GM23338 (cell line): ENCODE measurements around the gene LRRC27.

Experiments used
- CTCF ChIP-seq, 2 experiments: fragments of 200-600 bp in 1 of 2; sonication (generic) in 1 of 2; conservative IDR thresholded peaks; 2 replicates each; pipeline versions ENCODE4 v1.5.1 to v1.6.1; 2016 to 2017; ENCODE audit warnings: antibody characterized with exemption in 2 of 2, low read depth in 2 of 2, mild to moderate bottlenecking in 2 of 2, moderate library complexity in 1 of 2
- ETS1 ChIP-seq: IDR thresholded peaks from 2 replicates; pipeline ENCODE4 v1.6.1; 2016; ENCODE audit warnings: antibody characterized with exemption
- EZH2 ChIP-seq: fragments of 200-600 bp; sonication (generic); IDR thresholded peaks from one replicate; pipeline ENCODE4 v1.8.0; 2017; ENCODE audit warnings: antibody characterized with exemption, mild to moderate bottlenecking, low read depth; ENCODE audit not compliant: unreplicated experiment
- EZH2phosphoT487 ChIP-seq: fragments of 200-600 bp; sonication (generic); IDR thresholded peaks from one replicate; pipeline ENCODE4 v1.8.1; 2018; ENCODE audit warnings: antibody characterized with exemption; ENCODE audit not compliant: unreplicated experiment
- POLR2AphosphoS5 ChIP-seq: IDR thresholded peaks from 2 replicates; pipeline ENCODE4 v1.6.1; 2016; ENCODE audit warnings: antibody characterized with exemption, low read depth

DNA sequence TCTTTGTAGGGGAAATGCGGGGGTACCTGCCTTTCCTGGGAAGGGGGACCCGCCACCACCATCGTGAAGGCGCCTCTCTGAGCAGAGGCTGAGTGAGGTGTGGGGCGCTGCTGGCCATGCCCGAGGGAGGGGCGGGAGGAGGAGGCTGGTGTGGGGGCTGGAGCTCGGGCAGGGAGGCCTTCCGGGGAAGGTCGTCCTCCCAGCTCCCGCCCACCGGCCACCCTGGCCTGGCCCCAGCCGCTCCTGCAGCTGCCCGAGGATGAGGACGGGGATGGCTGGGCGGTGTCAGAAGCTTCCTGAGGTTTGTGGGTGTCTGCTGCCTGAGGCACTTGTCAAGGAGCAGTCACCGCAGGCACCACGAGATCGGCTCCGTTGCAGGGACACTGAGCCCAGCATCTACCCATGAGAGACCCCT, 76.4 kb downstream of the LRRC27 start:
- no peak for TF ChIP-seq EZH2
- TF ChIP-seq CTCF (conservative IDR thresholded peaks at IDR 0.05; ENCODE audit: low read depth in 2 of 2) = no peak
- no peak for TF ChIP-seq ETS1
- TF ChIP-seq POLR2AphosphoS5 = no peak
- TF ChIP-seq EZH2phosphoT487 = no peak
